K562 (cell line): Measurements from ENCODE around the gene SPAG17. TPM values are rescaled to one million over a fixed set of nuclear protein-coding genes. Genes with fewer than 3 reads are reported as not detected.

ENCODE experiments used
- ATAC-seq: fragments of 200-7000 bp; cut with Tn5 transposase; 3 replicates; pipeline ENCODE4 v1.9.1; 2020; ENCODE audit warnings: moderate library complexity
- BruUV-seq: library from RNA; stranded (reverse); fragments of 400-500 nt; replicated peaks from 2 replicates; lab custom pipeline; 2021; lab: Mats Ljungman, UMichigan
- CTCF ChIA-PET: fragments of 300-600 bp; formaldehyde crosslinking; extraction: SDS; loops from one replicate; lab custom pipeline; 2021; ENCODE audit warnings: low intra/inter-chr PET ratio; lab: Yijun Ruan, JAX
- POLR2A ChIA-PET: fragments of 300-600, 350-650 bp; sonication (Branson Sonifier 250); formaldehyde crosslinking; extraction: SDS; loops from one replicate; lab custom pipeline; 2021; ENCODE audit warnings: antibody characterized with exemption, inconsistent platforms; lab: Yijun Ruan, JAX
- DNase-seq, 4 experiments: peaks; one replicate each; pipeline versions ENCODE4 v3.0.0 to v3.0.0-alpha.2; 2011 to 2018; ENCODE audit warnings: low spot score in 3 of 4, mixed read lengths in 3 of 4; ENCODE audit errors: extremely low read depth in 1 of 4
- FAIRE-seq: peaks from 2 replicates; lab custom pipeline; 2011; peaks lifted over from hg19 to GRCh38; lab: Jason Lieb, UNC
- H2AFZ ChIP-seq: 2 replicates; pipeline ENCODE4 v1.6.0; 2011; ENCODE audit warnings: low read depth, low read length, control low read depth, inconsistent platforms
- H3K27ac ChIP-seq: fragments of 200-600 bp; 3 replicates; pipeline ENCODE4 v1.8.0; 2011; ENCODE audit warnings: low read depth, mild to moderate bottlenecking, control low read depth, inconsistent platforms, low read length, moderate library complexity, mixed read lengths; ENCODE audit errors: extremely low read depth
- H3K27me3 ChIP-seq, 2 experiments: fragments of 300-600 bp in 1 of 2; 2 replicates in 1 of 2; 3 replicates in 1 of 2; pipeline versions ENCODE4 v1.6.0 to v1.8.0; 2011; ENCODE audit warnings: inconsistent platforms in 2 of 2, low read length in 2 of 2, mild to moderate bottlenecking in 1 of 2, mixed read lengths in 1 of 2, moderate library complexity in 1 of 2; ENCODE audit not compliant: control insufficient read depth in 2 of 2, insufficient read depth in 2 of 2
- H3K36me3 ChIP-seq: fragments of 300-600 bp; 3 replicates; pipeline ENCODE4 v1.8.0; 2011; ENCODE audit warnings: mild to moderate bottlenecking, low read length, inconsistent platforms; ENCODE audit not compliant: control insufficient read depth, insufficient read depth
- H3K4me1 ChIP-seq, 2 experiments: fragments of 200-600 bp in 1 of 2; replicated peaks in 1 of 2; 2 replicates in 1 of 2; 3 replicates in 1 of 2; pipeline versions ENCODE4 v1.5.1 to v1.8.0; 2011; ENCODE audit warnings: inconsistent platforms in 2 of 2, low read length in 2 of 2, mild to moderate bottlenecking in 1 of 2, mixed read lengths in 1 of 2, moderate library complexity in 1 of 2; ENCODE audit not compliant: control insufficient read depth in 2 of 2, insufficient read depth in 2 of 2
- H3K4me2 ChIP-seq: 2 replicates; pipeline ENCODE4 v1.6.1; 2011; ENCODE audit warnings: low read length, control low read depth, inconsistent platforms, mixed read lengths; ENCODE audit not compliant: insufficient read depth
- H3K4me3 ChIP-seq: fragments of 200-600 bp; sonication (generic), shearing (Covaris generic); 2 replicates; pipeline ENCODE4 v1.5.1; 2016; ENCODE audit warnings: control low read depth, inconsistent platforms
- H3K79me2 ChIP-seq: fragments of 200-600 bp; 3 replicates; pipeline ENCODE4 v1.8.0; 2011; ENCODE audit warnings: low read length, inconsistent platforms; ENCODE audit not compliant: control insufficient read depth, insufficient read depth
- H3K9ac ChIP-seq, 2 experiments: 2 replicates each; pipeline versions ENCODE4 v1.6.0 to v1.6.1; 2011; ENCODE audit warnings: low read depth in 2 of 2, low read length in 2 of 2, control low read depth in 1 of 2, inconsistent platforms in 1 of 2, mild to moderate bottlenecking in 1 of 2, mixed read lengths in 1 of 2; ENCODE audit not compliant: insufficient read depth in 1 of 2
- H3K9me1 ChIP-seq: one replicate; pipeline ENCODE4 v1.6.0; 2011; ENCODE audit warnings: inconsistent platforms, mild to moderate bottlenecking, low read length, moderate library complexity; ENCODE audit not compliant: control insufficient read depth, insufficient read depth
- H3K9me3 ChIP-seq: replicated peaks from 2 replicates; pipeline ENCODE4 v1.5.1; 2011; ENCODE audit warnings: low read depth, low read length, inconsistent platforms; ENCODE audit not compliant: control insufficient read depth, insufficient read depth
- H4K20me1 ChIP-seq: replicated peaks from 2 replicates; pipeline ENCODE4 v1.6.1; 2011; ENCODE audit warnings: low read length, inconsistent platforms, mixed read lengths; ENCODE audit not compliant: control insufficient read depth, insufficient read depth
- ELF4 ChIP-seq: fragments of 450-650 bp; formaldehyde crosslinking; IDR thresholded peaks from 2 replicates; pipeline ENCODE4 v1.4.0; 2022; ENCODE audit warnings: missing genetic modification characterization
- EP400 ChIP-seq: fragments of 450-650 bp; IDR thresholded peaks from 2 replicates; pipeline ENCODE4 v1.6.1; 2017; ENCODE audit warnings: antibody characterized with exemption, mild to moderate bottlenecking, moderate library complexity
- IFI16 ChIP-seq: fragments of 250-450 bp; sonication (Bioruptor Pico); IDR thresholded peaks from 2 replicates; pipeline ENCODE4 v2.1.2; 2022; ENCODE audit warnings: mild to moderate bottlenecking, inconsistent platforms
- IRF9 ChIP-seq: fragments of 450-650 bp; IDR thresholded peaks from 2 replicates; pipeline ENCODE4 v1.6.1; 2016; ENCODE audit warnings: missing biosample characterization, missing genetic modification characterization
- KDM2B ChIP-seq: fragments of 250-450 bp; sonication (Bioruptor Pico); IDR thresholded peaks from 2 replicates; pipeline ENCODE4 v1.8.0; 2021; ENCODE audit warnings: mild to moderate bottlenecking, moderate library complexity
- L3MBTL2 ChIP-seq: fragments of 450-650 bp; IDR thresholded peaks from 2 replicates; pipeline ENCODE4 v1.6.1; 2016; ENCODE audit warnings: mild to moderate bottlenecking, moderate library complexity
- PHB ChIP-seq: fragments of 250-450 bp; sonication (Bioruptor Pico); IDR thresholded peaks from 2 replicates; pipeline ENCODE4 v1.5.0; 2021
- PHB2 ChIP-seq: fragments of 450-650 bp; IDR thresholded peaks from 2 replicates; pipeline ENCODE4 v1.6.1; 2017; ENCODE audit warnings: low read depth
- PPARD ChIP-seq: fragments of 250-450 bp; sonication (Bioruptor Pico); IDR thresholded peaks from 2 replicates; pipeline ENCODE4 v1.8.0; 2022; ENCODE audit warnings: inconsistent platforms, mild to moderate bottlenecking, moderate library complexity
- PRPF4 ChIP-seq: fragments of 200-400 bp; formaldehyde crosslinking; IDR thresholded peaks from one replicate; pipeline ENCODE4 v1.6.1; 2017; ENCODE audit warnings: low read length, low read depth, mild to moderate bottlenecking; ENCODE audit not compliant: insufficient read depth, poor library complexity, severe bottlenecking
- SRSF1 ChIP-seq: fragments of 200-400 bp; formaldehyde crosslinking; IDR thresholded peaks from 2 replicates; pipeline ENCODE4 v1.6.1; 2017; ENCODE audit warnings: mild to moderate bottlenecking, low read depth, low read length, moderate library complexity
- TARDBP ChIP-seq: fragments of 450-650 bp; IDR thresholded peaks from 2 replicates; pipeline ENCODE4 v1.6.1; 2016
- ZNF561 ChIP-seq: fragments of 450-650 bp; formaldehyde crosslinking; conservative IDR thresholded peaks from 2 replicates; pipeline ENCODE4 v1.4.0; 2020; ENCODE audit warnings: mild to moderate bottlenecking, moderate library complexity
- WGBS: fragments of 100-300 bp; shearing (Covaris generic); methylation state at CpG from one replicate; pipeline ENCODE4 v1.1.6; 2016; ENCODE audit warnings: low coverage, mixed read lengths; ENCODE audit not compliant: insufficient coverage; ENCODE audit errors: missing lambda C conversion rate; 5-methylcytosine and 5-hydroxymethylcytosine counted together
- in situ Hi-C: fragments of 300-500 bp; cut with MboI; formaldehyde crosslinking; loops from 4 replicates; pipeline ENCODE4 v1.15.0; 2018; ENCODE audit warnings: inconsistent platforms, mixed read lengths
- intact Hi-C: fragments of 100-400 bp; cut with micrococcal nuclease; formaldehyde crosslinking; loops from 2 replicates; pipeline ENCODE4 v1.14.2; 2022
- polyA plus RNA-seq, 8 experiments: library from polyadenylated mRNA; depleted of rRNA in 4 of 8; stranded (reverse) in 5 of 8; unstranded in 3 of 8; fragments of >200 nt; fragmentation: Nextera tagmentation in 2 of 8; fragmentation: Illumina TruSeq in 1 of 8; extraction: Ambion mirVana in 2 of 8; extraction: Trizol in 1 of 8; gene quantifications; 2 replicates each; pipeline versions ENCODE4 v1.2.1 to v1.2.3, GENCODE V29; 2011 to 2014; ENCODE audit warnings: inconsistent platforms in 1 of 8, missing spikeins in 1 of 8
- total RNA-seq, 7 experiments: library from RNA; depleted of rRNA in 6 of 7; stranded (reverse); fragments of >200 nt in 6 of 7; fragmentation: Illumina TruSeq in 2 of 7; extraction: Trizol in 2 of 7; gene quantifications; 2 replicates each; pipeline versions ENCODE4 v1.2.1 to v1.2.3, GENCODE V29; 2011 to 2021; ENCODE audit warnings: low replicate concordance in 1 of 7

SPAG17 gene
- total and polyA plus RNA-seq, 9 of the 15 experiments (the other 6 are each of a cell fraction or from before 2014, with no cell fraction given) = 0.07 to 2.1 (median 1.5) TPM

- DNase-seq (no peak), FAIRE-seq (no peak), ATAC-seq (no peak)
- Histone ChIP-seq H3K4me2 (no peak overlapping the region), H3K79me2 (no peaks in the 10 kb centered on the region), H4K20me1 (no peaks in the 10 kb centered on the region), H2AFZ (no peak overlapping the region), H3K9ac (no peak overlapping the region), H3K9me3 (no peaks in the 10 kb centered on the region), H3K27me3 (peaks cover 5 to 16% of the 10 kb centered on the region in 2 experiments; a peak in 3 of 5 replicates), H3K4me3 (no peak overlapping the region), H3K27ac (no peak overlapping the region), H3K9me1 (no peaks in the 10 kb centered on the region), H3K36me3 (no peaks in the 10 kb centered on the region), H3K4me1 (no peaks in the 10 kb centered on the region)
- no TSS peak for BruUV-seq
- TF ChIP-seq TARDBP (no peak), IFI16 (CRISPR knock-in tag) (no peak), L3MBTL2 (no peak), SRSF1 (no peak), ZNF561 (CRISPR knock-in tag) (no peak), EP400 (no peak), IRF9 (tag) (no peak), PRPF4 (no peak), KDM2B (no peak), ELF4 (no peak), PPARD (CRISPR knock-in tag) (no peak), PHB (no peak), PHB2 (no peak)
- POLR2A ChIA-PET = interaction anchor here (1.2 kb wide), 1 partner anchor 9 kb away, joined by 5 read pairs; no protein-coding TSS in a partner anchor
- CTCF ChIA-PET = no interaction called here
- intact Hi-C loops = no loop called here
- in situ Hi-C loops = no loop called here
- under 1% methylated on average over 6 of the region's 6 CpGs for WGBS
Measured at GRCh38 chr1:118013336-118013735, 171.7 kb downstream of the SPAG17 start.
